ENCODE measurements around the gene RLN3. TPM values are rescaled to one million over a fixed set of nuclear protein-coding genes. Genes with fewer than 3 reads are reported as not detected.
A peak's percentile ranks its signal among the peaks of the same experiment; 100 is the strongest.

The RLN3 gene
- total RNA-seq, 2 experiments from 2014 or later, result not detected

DNA sequence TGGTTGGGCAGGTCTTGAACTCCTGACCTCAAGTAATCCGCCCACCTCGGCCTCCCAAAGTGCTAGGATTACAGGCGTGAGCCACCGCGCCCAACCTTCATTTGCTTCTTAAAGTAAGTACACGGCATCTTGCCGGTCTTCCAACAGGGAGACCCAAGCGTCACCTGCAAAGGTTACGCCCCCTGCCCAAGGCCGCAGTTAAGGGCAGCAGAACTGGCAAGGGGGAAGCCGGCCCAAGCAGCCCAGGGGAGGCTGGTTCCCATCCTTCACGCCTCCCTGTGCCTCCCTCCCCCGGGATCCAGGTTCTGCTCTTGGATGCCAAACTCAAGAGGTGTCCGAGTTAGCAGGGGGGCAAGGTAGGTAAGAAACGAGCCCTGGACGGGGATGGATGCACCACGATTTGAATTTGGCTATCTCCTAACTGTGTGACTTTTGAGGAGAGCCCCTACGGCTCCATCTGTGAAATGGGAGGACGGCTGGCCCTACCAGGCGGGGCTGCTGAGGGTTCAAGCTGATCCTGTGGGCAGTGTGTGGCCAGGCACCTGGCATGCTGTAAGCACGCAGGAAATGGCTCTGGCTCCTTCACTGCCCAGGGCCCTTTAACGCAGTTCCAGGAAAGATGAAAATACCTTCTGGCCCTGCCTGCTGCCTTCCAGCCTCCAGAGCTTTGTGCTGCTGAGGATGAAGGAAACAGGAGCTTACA lies 30.9 kb upstream of the RLN3 start:
- Mint-ChIP-seq H3K9me3 (peaks cover 7% of the 10 kb centered on the region), H3K27ac (no peak overlapping the region), H3K27me3 (no peaks in the 10 kb centered on the region), H3K4me1 (peaks cover 22% of the 10 kb centered on the region), H3K36me3 (ENCODE audit: low read depth) (peaks cover 37% of the 10 kb centered on the region), H3K4me3 (no peak overlapping the region)
- ChIA-PET CTCF (interaction anchor here (0.6 to 1.9 kb wide), 3 partner anchors 12 to 62 kb away, joined by 3 to 5 read pairs (median 4); no protein-coding TSS in a partner anchor), POLR2A (no interaction called here)
- DNase-seq, result no peak

DNA sequence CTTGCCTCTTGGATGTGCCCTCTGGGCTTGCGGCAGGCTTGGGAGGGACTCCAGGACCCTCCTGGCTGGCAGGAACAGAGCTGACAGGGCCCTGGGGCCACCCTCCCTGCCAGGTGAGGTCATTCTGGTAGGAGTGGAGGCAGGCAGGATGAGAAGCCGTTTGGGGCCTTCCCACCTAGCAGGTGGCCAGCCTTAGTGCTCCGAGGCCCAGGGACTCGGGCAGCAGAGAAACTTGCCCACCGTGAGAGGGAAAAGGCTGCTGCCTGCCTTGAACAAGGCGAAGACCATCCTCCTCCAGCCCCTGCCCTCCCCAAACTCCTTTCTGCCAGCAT lies 30.4 kb upstream of the RLN3 start:
- Mint-ChIP-seq H3K27ac (no peak overlapping the region), H3K9me3 (peaks cover 7% of the 10 kb centered on the region), H3K4me1 (peaks cover 27% of the 10 kb centered on the region), H3K36me3 (ENCODE audit: low read depth) (peaks cover 35% of the 10 kb centered on the region), H3K27me3 (no peaks in the 10 kb centered on the region), H3K4me3 (no peak overlapping the region)
- ChIA-PET POLR2A (no interaction called here), CTCF (interaction anchor here (0.6 to 1.9 kb wide), 3 partner anchors 12 to 62 kb away, joined by 3 to 5 read pairs (median 4); no protein-coding TSS in a partner anchor)
- no peak for DNase-seq

DNA sequence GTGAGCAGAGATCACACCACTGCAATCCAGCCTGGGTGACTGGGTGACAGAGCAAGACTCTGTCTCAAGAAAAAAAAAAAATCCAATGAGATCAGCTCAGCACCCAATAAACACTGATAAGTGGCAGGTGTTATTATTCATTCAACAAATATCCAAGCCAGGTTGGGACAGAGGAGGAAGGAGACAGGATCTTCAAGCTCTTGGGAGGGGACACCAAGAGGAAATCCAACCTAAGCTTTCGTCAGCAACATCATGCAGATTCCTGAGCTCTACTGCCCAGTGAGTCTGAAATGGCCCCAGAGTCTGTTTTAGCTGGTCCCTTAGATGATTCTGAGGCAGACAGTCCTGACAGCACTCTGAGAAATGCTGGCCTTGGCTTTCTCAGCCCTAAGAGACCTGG lies 29.5 kb upstream of the RLN3 start:
- CTCF ChIA-PET, result interaction anchor here (0.6 to 1.9 kb wide), 6 partner anchors 11 to 138 kb away, joined by 3 to 6 read pairs (median 3); partner anchors contain the start of gene ASF1B
- DNase-seq, result no peak
- no peaks in the 10 kb centered on the region for H3K27me3 Mint-ChIP-seq
- no peak overlapping the region for H3K27ac Mint-ChIP-seq
- H3K4me1 Mint-ChIP-seq, result peaks cover 35% of the 10 kb centered on the region
- no peak overlapping the region for H3K4me3 Mint-ChIP-seq
- H3K9me3 Mint-ChIP-seq, result peaks cover 7% of the 10 kb centered on the region
- POLR2A ChIA-PET, result no interaction called here
- peaks cover 32% of the 10 kb centered on the region for H3K36me3 Mint-ChIP-seq (ENCODE audit: low read depth)

DNA sequence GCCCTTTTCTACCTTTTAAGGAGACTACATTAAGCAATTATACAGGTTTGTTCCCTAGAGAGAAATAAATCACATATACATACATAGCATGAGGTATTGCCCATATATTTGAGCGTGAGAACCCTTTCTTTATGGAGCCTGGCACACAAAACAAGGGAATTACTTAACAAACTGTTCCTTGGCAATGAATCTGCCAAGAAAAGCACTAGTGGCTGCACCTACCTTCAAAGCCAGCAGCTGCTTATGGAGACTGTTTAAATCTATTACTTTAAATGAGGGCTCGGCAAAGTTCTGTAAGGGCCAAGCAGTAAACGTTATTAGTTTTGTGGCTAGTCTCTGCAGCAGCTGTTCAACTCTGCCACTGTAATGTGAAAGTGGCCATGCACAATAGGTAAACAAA lies 28.9 kb upstream of the RLN3 start:
- H3K36me3 Mint-ChIP-seq (ENCODE audit: low read depth), result peaks cover 32% of the 10 kb centered on the region
- H3K4me1 Mint-ChIP-seq, result peaks cover 37% of the 10 kb centered on the region
- no peak overlapping the region for H3K4me3 Mint-ChIP-seq
- no peak overlapping the region for H3K27ac Mint-ChIP-seq
- POLR2A ChIA-PET, result no interaction called here
- DNase-seq, result no peak
- peaks cover 7% of the 10 kb centered on the region for H3K9me3 Mint-ChIP-seq
- H3K27me3 Mint-ChIP-seq, result no peaks in the 10 kb centered on the region
- CTCF ChIA-PET, result interaction anchor here (0.7 to 1.2 kb wide), 3 partner anchors 28 to 137 kb away, joined by 3 to 5 read pairs (median 4); partner anchors contain the start of gene IL27RA

DNA sequence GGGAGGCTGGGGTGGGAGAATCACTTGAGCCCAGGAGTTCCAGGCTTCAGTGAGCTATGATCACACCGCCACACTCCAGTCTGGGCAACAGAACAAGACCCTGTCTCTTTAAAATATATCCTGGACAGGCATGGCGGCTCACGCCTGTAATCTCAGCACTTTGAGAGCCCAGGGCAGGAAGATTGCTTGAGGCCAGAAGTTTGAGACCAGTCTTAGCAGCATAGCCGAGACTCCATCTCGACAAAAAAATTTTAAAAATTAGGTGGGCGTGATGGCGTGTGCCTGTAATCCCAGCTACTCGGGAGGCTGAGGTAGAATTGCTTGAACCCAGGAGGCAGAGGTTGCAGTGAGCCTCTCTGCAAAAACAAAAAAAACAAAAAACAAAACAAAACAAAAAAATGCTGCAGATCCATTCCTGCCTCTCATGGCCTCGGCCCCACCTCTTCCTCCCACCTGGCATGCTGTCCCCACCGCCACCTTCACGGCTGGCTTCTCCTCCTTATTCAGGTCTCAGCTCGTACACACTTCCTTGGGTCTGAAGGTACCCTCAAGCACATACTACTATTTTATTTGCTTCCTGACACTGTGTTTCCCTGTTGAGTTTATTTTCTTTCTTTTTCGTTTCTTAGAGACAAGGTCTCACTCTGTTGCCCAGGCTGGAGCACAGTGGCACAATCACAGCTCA lies 27.1 kb upstream of the RLN3 start:
- H3K36me3 Mint-ChIP-seq (ENCODE audit: low read depth), result peaks cover 32% of the 10 kb centered on the region
- H3K27ac Mint-ChIP-seq, result peak overlapping the region; percentile 99
- no peaks in the 10 kb centered on the region for H3K27me3 Mint-ChIP-seq
- H3K4me1 Mint-ChIP-seq, result peaks cover 50% of the 10 kb centered on the region
- POLR2A ChIA-PET, result no interaction called here
- DNase-seq, result no peak
- peak overlapping the region; percentile 6 for H3K4me3 Mint-ChIP-seq
- peaks cover 7% of the 10 kb centered on the region for H3K9me3 Mint-ChIP-seq
- CTCF ChIA-PET, result interaction anchor here (1.9 kb wide), 1 partner anchor 12 kb away, joined by 5 read pairs; no protein-coding TSS in a partner anchor

DNA sequence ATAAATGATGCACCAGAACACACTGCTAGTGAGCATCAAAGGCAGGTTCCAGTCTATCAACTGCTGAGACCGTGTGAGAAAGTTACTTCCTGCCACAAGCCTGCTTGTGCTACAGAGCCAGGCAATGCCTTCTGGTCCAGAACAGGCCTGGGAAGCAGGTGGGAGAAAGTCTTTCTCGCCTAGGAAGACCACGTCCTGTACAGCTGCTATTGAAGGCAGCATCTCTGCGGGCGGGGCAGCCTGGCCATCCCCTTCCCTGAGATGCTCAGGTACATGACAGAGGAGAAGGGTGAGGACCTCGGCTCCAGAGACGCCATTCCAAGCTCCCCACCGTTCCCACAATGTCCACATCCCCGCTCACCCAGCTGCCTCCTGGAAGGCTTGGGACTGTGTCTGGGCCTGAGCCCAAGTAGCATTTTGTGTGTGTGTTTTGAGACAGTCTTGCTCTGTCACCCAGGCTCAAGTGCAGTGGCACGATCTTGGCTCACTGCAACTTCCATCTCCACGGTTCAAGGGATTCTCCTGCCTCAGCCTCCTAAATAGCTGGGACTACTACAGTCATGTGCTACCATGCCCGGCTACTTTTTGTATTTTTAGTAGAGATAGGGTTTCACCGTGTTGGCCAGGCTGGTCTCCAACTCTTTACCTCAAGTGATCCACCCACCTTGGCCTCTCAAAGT lies 25.2 kb upstream of the RLN3 start:
- H3K4me1 Mint-ChIP-seq, result peaks cover 59% of the 10 kb centered on the region
- DNase-seq, result peak; percentile 55
- H3K27ac Mint-ChIP-seq, result peak overlapping the region; percentile 99
- ChIA-PET CTCF (interaction anchor here (0.7 to 1.1 kb wide), 3 partner anchors 10 to 415 kb away, joined by 3 to 5 read pairs (median 3); no protein-coding TSS in a partner anchor), POLR2A (interaction anchor here (0.5 to 1.1 kb wide), 2 partner anchors 28 to 33 kb away, joined by 3 read pairs; no protein-coding TSS in a partner anchor)
- peak overlapping the region; percentile 53 for H3K4me3 Mint-ChIP-seq
- no peaks in the 10 kb centered on the region for H3K27me3 Mint-ChIP-seq
- peaks cover 7% of the 10 kb centered on the region for H3K9me3 Mint-ChIP-seq
- peaks cover 31% of the 10 kb centered on the region for H3K36me3 Mint-ChIP-seq (ENCODE audit: low read depth)

DNA sequence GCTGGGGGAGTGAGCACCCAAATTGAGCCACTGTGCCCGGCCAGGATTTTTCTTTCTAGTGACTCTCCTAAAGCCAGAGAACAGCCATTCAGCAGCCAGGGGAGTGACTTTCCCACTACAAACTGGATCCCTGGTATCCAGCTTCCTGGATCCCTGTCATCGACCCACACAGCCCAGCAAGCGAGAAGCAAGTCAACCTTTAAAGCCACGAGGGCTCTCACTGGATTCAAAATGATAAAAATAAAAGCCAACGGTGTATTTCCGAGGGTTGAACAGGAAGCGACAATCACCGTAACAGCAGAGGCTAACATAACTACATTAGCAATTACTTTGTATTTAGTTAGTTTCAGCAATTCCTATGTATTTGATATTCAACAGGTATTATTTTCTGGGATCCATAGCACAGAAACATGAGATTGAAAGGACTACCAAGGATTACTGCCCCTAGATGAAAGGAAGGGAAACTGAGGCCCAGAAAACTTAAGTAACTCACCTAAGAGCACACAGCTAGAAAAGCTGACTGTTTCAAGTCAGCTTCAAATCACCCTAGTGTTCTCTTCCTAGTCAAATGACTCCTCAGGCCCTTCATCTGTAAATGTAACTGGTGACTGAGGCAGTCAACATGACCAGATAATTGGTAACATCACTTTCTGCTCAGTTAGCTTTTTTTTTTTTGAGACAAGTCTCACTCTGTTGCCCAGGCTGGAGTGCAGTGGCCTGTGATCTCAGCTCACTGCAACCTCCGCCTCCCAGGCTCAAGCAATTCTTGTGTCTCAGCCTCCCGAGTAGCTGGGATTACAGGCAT lies 24.5 kb upstream of the RLN3 start:
- peaks cover 7% of the 10 kb centered on the region for H3K9me3 Mint-ChIP-seq
- CTCF ChIA-PET, result interaction anchor here (0.8 to 1.1 kb wide), 2 partner anchors 14 to 119 kb away, joined by 3 to 4 read pairs; no protein-coding TSS in a partner anchor
- peak; percentile 49 for DNase-seq
- H3K4me3 Mint-ChIP-seq, result peak overlapping the region; percentile 53
- H3K27ac Mint-ChIP-seq, result peak overlapping the region; percentile 99
- peaks cover 61% of the 10 kb centered on the region for H3K4me1 Mint-ChIP-seq
- POLR2A ChIA-PET, result interaction anchor here (0.5 to 1.1 kb wide), 2 partner anchors 28 to 32 kb away, joined by 3 read pairs; no protein-coding TSS in a partner anchor
- peaks cover 24% of the 10 kb centered on the region for H3K36me3 Mint-ChIP-seq (ENCODE audit: low read depth)
- no peaks in the 10 kb centered on the region for H3K27me3 Mint-ChIP-seq

DNA sequence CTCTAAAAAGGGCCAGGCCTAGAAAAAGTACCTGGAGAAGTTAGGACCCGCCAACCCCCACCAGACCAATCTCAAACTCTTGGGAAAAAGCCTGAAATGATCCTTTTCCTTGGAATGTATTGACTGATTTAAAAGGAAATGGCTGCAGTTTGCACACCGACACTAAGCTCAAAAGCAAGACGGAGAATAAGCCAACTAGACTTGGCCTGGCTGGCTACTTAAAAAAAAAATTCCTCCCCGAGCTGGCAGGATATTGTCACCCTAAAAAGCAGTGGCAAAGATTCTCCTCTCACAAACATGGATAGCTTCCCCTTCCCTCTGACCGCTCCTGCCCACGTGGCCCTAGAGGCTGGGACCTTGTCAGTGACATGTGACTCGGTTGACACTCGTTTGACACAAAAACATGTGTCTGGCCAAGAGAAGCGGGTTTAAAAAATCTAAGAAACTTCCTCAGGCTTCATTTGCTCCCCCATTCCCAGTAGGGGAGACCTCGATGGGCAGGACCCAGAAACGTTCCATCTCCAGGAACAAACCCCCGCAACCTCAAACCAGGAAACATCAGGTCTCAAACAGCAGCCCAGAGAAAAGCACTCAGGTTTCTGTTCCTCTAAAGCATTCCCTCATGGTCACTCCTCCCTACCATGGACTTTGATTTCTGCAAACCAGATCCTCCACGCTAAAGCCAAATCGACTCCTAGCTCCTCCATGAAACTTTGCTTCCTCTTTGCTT lies 23.2 kb upstream of the RLN3 start:
- ChIA-PET POLR2A (no interaction called here), CTCF (interaction anchor here (0.6 to 1.4 kb wide), 7 partner anchors 9 to 195 kb away, joined by 3 to 4 read pairs (median 3); partner anchors contain the start of gene IL27RA)
- Mint-ChIP-seq H3K4me3 (peak overlapping the region; percentile 80), H3K27me3 (no peaks in the 10 kb centered on the region), H3K27ac (peak overlapping the region; percentile 85), H3K9me3 (no peaks in the 10 kb centered on the region), H3K4me1 (peaks cover 61% of the 10 kb centered on the region), H3K36me3 (ENCODE audit: low read depth) (peaks cover 13% of the 10 kb centered on the region)
- no peak for DNase-seq

DNA sequence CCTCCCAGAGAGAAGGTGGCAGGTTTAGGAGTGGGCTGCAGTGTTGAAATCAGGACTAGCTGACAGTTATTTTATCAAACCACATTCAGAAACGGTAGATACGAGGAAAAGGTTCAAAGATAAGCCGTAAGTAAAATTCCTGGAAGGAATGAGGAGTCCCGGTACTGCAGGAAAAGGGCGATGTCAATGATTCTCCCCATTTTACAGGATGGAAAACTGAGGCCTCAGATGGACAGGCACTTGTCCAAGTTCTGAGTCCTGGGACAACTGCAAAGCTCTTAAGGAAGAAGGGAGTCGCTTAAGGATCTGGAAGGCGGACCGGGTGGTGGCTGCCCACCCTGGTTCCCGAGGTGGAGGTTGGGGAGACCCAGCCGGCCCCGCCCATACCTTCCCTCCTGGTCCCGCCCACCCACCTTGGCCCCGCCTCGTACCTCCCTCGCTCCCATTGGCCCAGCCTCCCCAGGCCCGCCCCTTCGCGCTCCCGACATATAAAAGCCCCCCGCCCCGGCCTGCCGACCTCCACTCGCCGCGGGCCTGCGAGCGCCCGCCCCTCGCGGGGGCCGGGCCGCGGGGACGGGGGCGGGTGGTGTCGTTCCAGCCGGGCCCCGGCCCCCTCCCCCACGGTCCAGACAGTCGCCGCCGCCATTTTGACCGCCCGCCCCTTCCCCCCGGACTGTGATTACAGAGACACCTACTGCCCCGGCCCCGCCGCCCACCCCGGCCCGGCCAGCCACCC lies 22.4 kb upstream of the RLN3 start:
- Mint-ChIP-seq H3K4me3 (peak overlapping the region; percentile 84), H3K36me3 (ENCODE audit: low read depth) (peaks cover 6% of the 10 kb centered on the region), H3K9me3 (no peaks in the 10 kb centered on the region), H3K27ac (peak overlapping the region; percentile 85), H3K4me1 (peaks cover 53% of the 10 kb centered on the region), H3K27me3 (no peaks in the 10 kb centered on the region)
- peak; percentile 92 for DNase-seq
- ChIA-PET CTCF (interaction anchor here (0.8 to 1.4 kb wide), 5 partner anchors 10 to 126 kb away, joined by 3 to 4 read pairs (median 3); partner anchors contain the start of gene IL27RA), POLR2A (interaction anchor here (0.5 to 0.7 kb wide), 2 partner anchors 49 to 853 kb away, joined by 3 to 5 read pairs; no protein-coding TSS in a partner anchor)

DNA sequence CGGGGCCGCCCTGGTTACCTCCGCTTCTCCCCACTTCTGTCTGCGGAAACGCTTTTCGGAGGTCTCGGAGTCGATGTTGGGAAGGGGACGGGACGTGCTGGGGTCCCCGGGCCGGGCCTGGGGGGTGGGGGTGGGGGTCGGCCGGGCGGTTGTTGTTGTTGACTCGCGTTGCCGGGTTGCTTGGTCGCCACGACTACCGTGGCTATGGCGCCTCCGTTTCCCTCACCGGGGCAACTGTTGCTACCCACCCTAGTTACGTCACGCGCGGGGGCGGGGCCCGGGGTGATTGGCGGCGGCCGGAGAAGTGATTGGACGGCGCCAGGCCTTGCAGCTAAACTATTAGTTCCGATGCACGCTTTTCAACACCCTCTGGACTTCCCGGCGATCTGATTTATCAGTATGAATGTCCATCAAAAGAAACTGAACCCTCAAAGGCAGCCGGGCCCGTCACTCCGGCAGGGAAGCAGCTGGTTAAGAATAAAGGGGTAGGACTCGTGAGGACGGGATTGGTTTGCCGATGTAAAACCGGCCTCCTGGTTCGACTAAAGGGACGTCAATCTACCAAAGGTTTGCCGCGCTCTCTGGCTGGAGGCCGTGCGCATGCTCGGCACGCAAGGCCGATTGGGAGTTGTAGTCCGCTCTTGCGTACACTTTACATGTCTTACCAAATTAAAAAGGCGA lies 21.7 kb upstream of the RLN3 start, which contains the start of gene RFX1:
TSS of gene RFX1 (minus strand) at position 236 of the 681 bp plus-strand sequence. CDS start 12,477 bp downstream, outside the sequence.
- ChIA-PET POLR2A (interaction anchor here (0.7 kb wide), 1 partner anchor 854 kb away, joined by 3 read pairs; no protein-coding TSS in a partner anchor), CTCF (interaction anchor here (1.1 to 1.4 kb wide), 4 partner anchors 19 to 131 kb away, joined by 3 to 4 read pairs (median 4); partner anchors contain the start of gene ASF1B)
- H3K36me3 Mint-ChIP-seq (ENCODE audit: low read depth), result peaks cover 2% of the 10 kb centered on the region
- peaks cover 46% of the 10 kb centered on the region for H3K4me1 Mint-ChIP-seq
- H3K27me3 Mint-ChIP-seq, result no peaks in the 10 kb centered on the region
- peak within 1 kb of the TSS; percentile 100 for H3K27ac Mint-ChIP-seq
- DNase-seq, result peak; percentile 100
- H3K4me3 Mint-ChIP-seq, result peak within 1 kb of the TSS; percentile 84
- no peaks in the 10 kb centered on the region for H3K9me3 Mint-ChIP-seq

All from activated CD4-positive, alpha-beta T cell treated with anti-CD3 and anti-CD28 coated beads, Interleukin-2, amount 10 ng/mL, durations not matched to agents 7 days and 5 days (primary cell).